IPS-18c (cell line): ENCODE measurements around the gene DDX10.

Experiments
- H3K4me3 ChIP-seq: 2 replicates; pipeline ENCODE4 v1.7.0; 2013; ENCODE audit warnings: low read depth, mild to moderate bottlenecking, low read length, moderate library complexity; ENCODE audit not compliant: insufficient read depth
- H3K9me3 ChIP-seq: one replicate; pipeline ENCODE4 v1.6.1; 2013; ENCODE audit warnings: mild to moderate bottlenecking, low read length, moderate library complexity; ENCODE audit not compliant: control insufficient read depth, insufficient read depth

Gene DDX10

GRCh38 chr11:108697872-108698473 lies 33.1 kb downstream of the DDX10 start:
- no peak overlapping the region for H3K4me3 ChIP-seq
- H3K9me3 ChIP-seq, result no peaks in the 10 kb centered on the region

- H3K9me3 ChIP-seq, result no peaks in the 10 kb centered on the region
- no peak overlapping the region for H3K4me3 ChIP-seq
Measured at GRCh38 chr11:108698844-108699642, 34.2 kb downstream of the DDX10 start.

DNA sequence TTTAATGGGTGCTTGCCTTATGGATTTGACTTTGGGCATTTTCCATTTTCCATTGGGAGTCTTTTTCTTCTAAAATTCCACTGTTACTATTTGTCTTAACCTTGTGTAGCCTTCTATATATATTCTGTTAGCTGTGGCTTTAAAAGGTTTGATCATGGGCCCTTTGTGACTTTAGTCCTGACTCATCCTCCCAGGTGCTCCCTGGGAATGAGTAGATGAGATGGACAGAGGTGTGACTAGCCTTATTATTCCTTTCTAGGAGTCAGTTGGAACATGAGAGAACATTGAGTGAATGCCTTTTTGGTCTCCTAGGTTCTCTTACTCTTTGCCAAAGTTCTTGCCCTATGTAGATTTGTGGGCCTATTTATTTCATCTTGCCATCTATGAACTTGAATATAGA lies 39.0 kb downstream of the DDX10 start:
- Histone ChIP-seq H3K4me3 (no peak overlapping the region), H3K9me3 (no peaks in the 10 kb centered on the region)

GRCh38 chr11:108705061-108705460 lies 40.2 kb downstream of the DDX10 start:
- no peaks in the 10 kb centered on the region for H3K9me3 ChIP-seq
- H3K4me3 ChIP-seq, result no peak overlapping the region

DNA sequence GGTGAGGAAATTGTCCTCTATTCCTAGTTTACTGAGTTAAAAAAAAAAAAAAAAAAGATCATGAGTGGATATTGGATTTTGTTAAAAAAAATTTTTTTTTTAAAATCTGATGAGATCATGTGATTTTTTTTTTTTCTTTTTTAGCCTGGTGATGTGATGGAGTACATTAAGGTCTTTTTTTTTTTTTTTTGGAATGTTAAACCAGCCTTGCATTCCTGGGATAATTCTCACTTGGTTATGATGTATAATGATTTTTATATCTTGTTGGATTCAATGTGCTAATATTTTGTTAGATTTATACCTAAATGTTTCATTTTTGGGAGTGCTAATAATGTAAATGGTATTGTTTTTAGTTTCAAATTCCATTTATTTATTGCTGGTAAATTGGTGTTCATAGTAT lies 43.3 kb downstream of the DDX10 start:
- H3K4me3 ChIP-seq, result no peak overlapping the region

GRCh38 chr11:108709741-108710140 lies 44.9 kb downstream of the DDX10 start:
- no peaks in the 10 kb centered on the region for H3K9me3 ChIP-seq

More for the DNA sequence above, 43.3 kb downstream of the DDX10 start:
- no peaks in the 10 kb centered on the region for H3K9me3 ChIP-seq

GRCh38 chr11:108713076-108713790 lies 48.4 kb downstream of the DDX10 start:
- no peaks in the 10 kb centered on the region for H3K9me3 ChIP-seq
- no peak overlapping the region for H3K4me3 ChIP-seq

More at GRCh38 chr11:108709741-108710140, 44.9 kb downstream of the DDX10 start:
- H3K4me3 ChIP-seq, result no peak overlapping the region

GRCh38 chr11:108715239-108715638 lies 50.4 kb downstream of the DDX10 start:
- Histone ChIP-seq H3K9me3 (no peaks in the 10 kb centered on the region), H3K4me3 (no peak overlapping the region)

DNA sequence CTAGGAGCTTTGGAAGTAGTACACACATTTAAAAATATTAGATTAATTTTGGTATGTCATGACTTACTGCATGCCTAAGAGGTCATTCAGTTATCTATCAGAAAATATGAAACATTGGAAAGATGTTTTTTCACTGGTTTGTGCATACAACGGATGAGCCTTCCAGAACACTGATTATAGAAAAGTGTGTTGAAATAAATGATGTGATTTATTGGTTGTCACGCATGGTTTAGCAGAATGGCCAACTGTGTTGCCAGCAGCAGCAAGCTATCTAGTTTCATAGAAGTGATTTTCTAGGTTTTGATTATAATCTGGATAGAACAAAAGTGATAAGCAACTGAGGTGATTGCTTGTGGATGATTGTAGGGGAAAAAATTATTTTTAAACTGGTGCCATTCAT lies 53.6 kb downstream of the DDX10 start:
- Histone ChIP-seq H3K4me3 (no peak overlapping the region), H3K9me3 (no peaks in the 10 kb centered on the region)

DNA sequence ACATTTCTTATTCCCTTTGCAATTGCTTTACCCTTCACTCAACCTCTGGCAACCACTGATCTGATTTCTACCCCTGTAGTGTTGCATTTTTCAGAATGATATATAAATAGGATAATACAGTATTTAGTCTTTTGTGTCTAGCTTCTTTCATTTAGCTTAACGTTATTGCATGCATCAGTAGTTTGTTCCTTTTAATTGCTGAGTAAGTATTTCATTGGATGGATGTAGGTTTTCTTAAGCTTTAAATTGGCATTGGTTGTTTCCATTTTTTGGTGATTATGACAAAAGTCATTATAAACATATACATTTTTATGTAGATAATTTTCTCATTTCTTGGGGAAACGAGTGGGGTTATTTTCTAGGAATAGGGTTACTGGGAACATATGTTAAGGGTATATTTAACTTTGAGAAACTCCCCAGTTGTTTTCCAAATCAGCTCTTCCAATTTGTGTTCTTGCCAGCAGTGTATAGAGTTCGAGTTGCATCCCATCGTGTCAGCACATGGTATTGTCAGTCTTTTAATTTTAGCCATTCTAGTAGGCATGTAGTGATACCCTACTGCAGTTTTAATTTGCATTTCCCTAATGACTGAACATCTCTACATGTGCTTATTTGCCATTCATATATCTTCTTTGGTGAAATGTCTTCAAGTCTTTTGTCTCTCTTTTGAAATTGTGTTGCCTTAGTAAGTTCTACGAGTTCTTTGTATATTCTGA lies 60.3 kb downstream of the DDX10 start:
- Histone ChIP-seq H3K4me3 (no peak overlapping the region), H3K9me3 (no peaks in the 10 kb centered on the region)

DNA sequence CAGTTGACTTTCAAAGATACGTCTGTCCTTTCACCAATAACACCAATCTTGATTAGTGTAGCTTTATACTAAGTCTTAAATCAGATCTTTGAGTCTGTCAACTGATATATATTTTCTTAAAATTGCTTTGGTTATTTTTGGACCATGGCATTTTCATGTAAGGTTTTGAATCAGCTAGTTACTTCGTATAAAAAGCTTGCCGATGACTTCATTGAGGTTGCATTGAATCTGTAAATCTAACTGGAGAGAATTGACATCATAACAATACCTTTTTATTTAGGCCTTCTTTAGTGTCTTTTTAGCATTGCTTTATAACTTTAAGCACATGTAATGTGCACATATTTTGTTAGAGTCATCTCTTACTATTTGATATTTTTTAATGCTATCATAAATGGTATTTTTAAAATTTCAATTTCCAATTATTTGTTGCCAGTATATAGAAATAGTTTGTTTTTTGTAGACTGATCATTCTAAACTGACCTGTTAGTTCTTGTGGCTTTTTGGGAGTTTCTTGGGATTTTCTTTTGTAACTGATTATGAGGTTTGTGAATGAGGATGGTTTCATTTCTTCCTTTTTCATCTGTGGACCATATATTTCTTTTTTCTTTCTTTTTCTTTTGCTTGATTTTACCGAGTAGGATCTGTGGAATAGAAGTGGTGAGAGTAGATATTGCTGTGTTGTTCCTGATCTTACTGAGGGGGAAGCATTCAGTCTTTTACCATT lies 61.4 kb downstream of the DDX10 start:
- Histone ChIP-seq H3K9me3 (no peaks in the 10 kb centered on the region), H3K4me3 (no peak overlapping the region)

- Histone ChIP-seq H3K4me3 (no peak overlapping the region), H3K9me3 (no peaks in the 10 kb centered on the region)
Measured at GRCh38 chr11:108727665-108728064, 62.8 kb downstream of the DDX10 start.

GRCh38 chr11:108729227-108729871 lies 64.5 kb downstream of the DDX10 start:
- Histone ChIP-seq H3K9me3 (no peaks in the 10 kb centered on the region), H3K4me3 (no peak overlapping the region)

- no peak overlapping the region for H3K4me3 ChIP-seq
Measured at GRCh38 chr11:108732395-108732794, 67.5 kb downstream of the DDX10 start.

GRCh38 chr11:108733479-108734116 lies 68.7 kb downstream of the DDX10 start:
- Histone ChIP-seq H3K9me3 (no peaks in the 10 kb centered on the region), H3K4me3 (no peak overlapping the region)

More at GRCh38 chr11:108732395-108732794, 67.5 kb downstream of the DDX10 start:
- H3K9me3 ChIP-seq, result no peaks in the 10 kb centered on the region

GRCh38 chr11:108734283-108734682 lies 69.4 kb downstream of the DDX10 start:
- Histone ChIP-seq H3K4me3 (no peak overlapping the region), H3K9me3 (no peaks in the 10 kb centered on the region)
